Stimulated activated CD4-positive, alpha-beta T cell treated with anti-CD3 and anti-CD28 coated beads, Interleukin-4, amount 100 ng/mL, for 48 hours (primary cell): Measurements from ENCODE around the gene EHD1.
"Not testable (repeated sequence)": the region's sequence is repeated elsewhere in the genome, so short reads cannot be mapped to it uniquely, and the experiment has no call there.

Experiments used
- DNase-seq, 2 donors: peaks; one replicate each; pipeline ENCODE4 v3.0.0-alpha.2; 2020; ENCODE audit warnings: low read depth in 2 of 2

Gene EHD1

GRCh38 chr11:64826578-64827450 lies 51.6 kb downstream of the EHD1 start:
- DNase-seq: no peak

GRCh38 chr11:64826062-64826461 lies 52.4 kb downstream of the EHD1 start:
- no peak for DNase-seq

GRCh38 chr11:64823568-64824119 lies 54.8 kb downstream of the EHD1 start:
- DNase-seq: no peak

GRCh38 chr11:64817476-64817875 lies 60.9 kb downstream of the EHD1 start:
- DNase-seq: no peak

GRCh38 chr11:64815433-64815832 lies 63.0 kb downstream of the EHD1 start:
- not testable (repeated sequence) for DNase-seq

- no peak for DNase-seq
Measured at GRCh38 chr11:64814712-64815187, 63.7 kb downstream of the EHD1 start.

- DNase-seq: no peak
Measured at GRCh38 chr11:64813826-64814225, 64.6 kb downstream of the EHD1 start.

GRCh38 chr11:64810891-64811272 lies 67.5 kb downstream of the EHD1 start:
- peak in 1 of 2 donors; percentile 12 for DNase-seq

GRCh38 chr11:64810271-64810890 lies 68.0 kb downstream of the EHD1 start, which contains the start of gene MEN1:
MEN1 (minus strand) TSS chr11:64810551; CDS start chr11:64810109, 442 bp downstream.
- peak; percentile 78 to 83 for DNase-seq

- DNase-seq: peak in 1 of 2 donors; percentile 10
Measured at GRCh38 chr11:64809781-64810241, 68.6 kb downstream of the EHD1 start.

GRCh38 chr11:64805481-64805880 lies 72.9 kb downstream of the EHD1 start:
- DNase-seq: no peak

GRCh38 chr11:64804346-64805210 lies 73.8 kb downstream of the EHD1 start:
- DNase-seq: no peak

- no peak for DNase-seq
Measured at GRCh38 chr11:64803846-64804345, 74.5 kb downstream of the EHD1 start.

- peak; percentile 77 to 85 for DNase-seq
Measured at GRCh38 chr11:64803158-64803845, 75.1 kb downstream of the EHD1 start, which contains the start of gene MAP4K2. MAP4K2 (minus strand) TSS chr11:64803214; CDS start chr11:64803149, 65 bp downstream.

GRCh38 chr11:64802370-64803157 lies 75.9 kb downstream of the EHD1 start:
- DNase-seq: peak; percentile 18 to 30
